GM23338 (cell line): Measurements from ENCODE around the gene GRIP2. TPM values are rescaled to one million over a fixed set of nuclear protein-coding genes. Genes with fewer than 3 reads are reported as not detected.

Experiments used
- ATAC-seq: fragments of 200-7000 bp; cut with Tn5 transposase; 3 replicates; pipeline ENCODE4 v1.9.1; 2020
- DNase-seq: peaks from one replicate; pipeline ENCODE4 v3.0.0-alpha.2; 2015; ENCODE audit warnings: low spot score
- H2AFZ ChIP-seq: fragments of 200-600 bp; sonication (generic); 2 replicates; pipeline ENCODE4 v1.8.0; 2016; ENCODE audit warnings: antibody characterized with exemption, mild to moderate bottlenecking, moderate library complexity
- H3F3A ChIP-seq: fragments of 200-600 bp; sonication (generic); replicated peaks from 2 replicates; pipeline ENCODE4 v1.8.0; 2017; ENCODE audit warnings: antibody characterized with exemption, mixed run types, low read depth
- H3K27ac ChIP-seq: fragments of 200-600 bp; sonication (generic); 2 replicates; pipeline ENCODE4 v1.6.1; 2016; ENCODE audit warnings: low read depth
- H3K27me3 ChIP-seq: fragments of 200-600 bp; sonication (generic); 2 replicates; pipeline ENCODE4 v1.8.0; 2016; ENCODE audit warnings: mild to moderate bottlenecking, mixed run types, moderate library complexity; ENCODE audit not compliant: insufficient read depth
- H3K36me3 ChIP-seq: fragments of 200-600 bp; sonication (generic); 2 replicates; pipeline ENCODE4 v1.8.0; 2016; ENCODE audit warnings: mild to moderate bottlenecking; ENCODE audit not compliant: insufficient read depth
- H3K4me1 ChIP-seq: fragments of 200-600 bp; sonication (generic); 2 replicates; pipeline ENCODE4 v1.8.0; 2016; ENCODE audit warnings: mild to moderate bottlenecking, moderate library complexity; ENCODE audit not compliant: insufficient read depth
- H3K4me2 ChIP-seq: fragments of 200-600 bp; sonication (generic); 2 replicates; pipeline ENCODE4 v1.7.1; 2017; ENCODE audit warnings: mixed run types
- H3K4me3 ChIP-seq: fragments of 200-600 bp; sonication (generic); 2 replicates; pipeline ENCODE4 v1.6.1; 2016; ENCODE audit warnings: mixed run types
- H3K79me2 ChIP-seq: fragments of 200-600 bp; sonication (generic); replicated peaks from 2 replicates; pipeline ENCODE4 v1.8.0; 2017; ENCODE audit warnings: mild to moderate bottlenecking; ENCODE audit not compliant: insufficient read depth
- H3K9me2 ChIP-seq: fragments of 200-600 bp; sonication (generic); 2 replicates; pipeline ENCODE4 v1.8.0; 2017; ENCODE audit not compliant: insufficient read depth
- H4K20me1 ChIP-seq: fragments of 200-600 bp; sonication (generic); replicated peaks from 2 replicates; pipeline ENCODE4 v1.8.0; 2017; ENCODE audit warnings: mild to moderate bottlenecking; ENCODE audit not compliant: insufficient read depth
- H3K27ac Mint-ChIP-seq: 2 replicates; pipeline ENCODE4 v1.8.0; 2020; ENCODE audit warnings: inconsistent platforms, mild to moderate bottlenecking, moderate library complexity, mixed read lengths
- H3K27me3 Mint-ChIP-seq: 3 replicates; pipeline ENCODE4 v1.8.0; 2022; ENCODE audit warnings: low read depth, mild to moderate bottlenecking, moderate library complexity, mixed read lengths, inconsistent platforms; ENCODE audit not compliant: insufficient read depth, poor library complexity
- H3K36me3 Mint-ChIP-seq: 3 replicates; pipeline ENCODE4 v1.8.0; 2021; ENCODE audit warnings: low read depth, mild to moderate bottlenecking, inconsistent platforms, moderate library complexity, mixed read lengths
- H3K4me1 Mint-ChIP-seq: 3 replicates; pipeline ENCODE4 v1.8.0; 2020; ENCODE audit warnings: mild to moderate bottlenecking, inconsistent platforms, mixed read lengths
- H3K4me3 Mint-ChIP-seq: 3 replicates; pipeline ENCODE4 v1.8.0; 2021; ENCODE audit warnings: moderate library complexity, mild to moderate bottlenecking, inconsistent platforms, mixed read lengths
- H3K9me3 Mint-ChIP-seq: 3 replicates; pipeline ENCODE4 v1.8.0; 2020; ENCODE audit warnings: moderate library complexity, mild to moderate bottlenecking, inconsistent platforms, mixed read lengths
- CREB1 ChIP-seq: fragments of 250-450 bp; sonication (Bioruptor Pico); IDR thresholded peaks from 2 replicates; pipeline ENCODE4 v1.5.0; 2020; ENCODE audit warnings: low read depth, mild to moderate bottlenecking, moderate library complexity
- CTCF ChIP-seq, 2 experiments: fragments of 200-600 bp in 1 of 2; sonication (generic) in 1 of 2; conservative IDR thresholded peaks; 2 replicates each; pipeline versions ENCODE4 v1.5.1 to v1.6.1; 2016 to 2017; ENCODE audit warnings: antibody characterized with exemption in 2 of 2, low read depth in 2 of 2, mild to moderate bottlenecking in 2 of 2, moderate library complexity in 1 of 2
- ETS1 ChIP-seq: IDR thresholded peaks from 2 replicates; pipeline ENCODE4 v1.6.1; 2016; ENCODE audit warnings: antibody characterized with exemption
- EZH2 ChIP-seq: fragments of 200-600 bp; sonication (generic); IDR thresholded peaks from one replicate; pipeline ENCODE4 v1.8.0; 2017; ENCODE audit warnings: antibody characterized with exemption, mild to moderate bottlenecking, low read depth; ENCODE audit not compliant: unreplicated experiment
- EZH2phosphoT487 ChIP-seq: fragments of 200-600 bp; sonication (generic); IDR thresholded peaks from one replicate; pipeline ENCODE4 v1.8.1; 2018; ENCODE audit warnings: antibody characterized with exemption; ENCODE audit not compliant: unreplicated experiment
- JUNB ChIP-seq: IDR thresholded peaks from one replicate; pipeline ENCODE4 v1.6.1; 2016; ENCODE audit warnings: antibody characterized with exemption; ENCODE audit not compliant: unreplicated experiment
- NANOG ChIP-seq: IDR thresholded peaks from 2 replicates; pipeline ENCODE4 v1.6.1; 2016; ENCODE audit warnings: antibody characterized with exemption, borderline replicate concordance
- POLR2AphosphoS5 ChIP-seq: IDR thresholded peaks from 2 replicates; pipeline ENCODE4 v1.6.1; 2016; ENCODE audit warnings: antibody characterized with exemption, low read depth
- REST ChIP-seq: IDR thresholded peaks from one replicate; pipeline ENCODE4 v1.6.1; 2018; ENCODE audit warnings: antibody characterized with exemption; ENCODE audit not compliant: unreplicated experiment
- STAT1 ChIP-seq: IDR thresholded peaks from one replicate; pipeline ENCODE4 v1.6.1; 2016; ENCODE audit warnings: antibody characterized with exemption; ENCODE audit not compliant: unreplicated experiment
- ZNF114 ChIP-seq: fragments of 250-450 bp; sonication (Bioruptor Pico); IDR thresholded peaks from 2 replicates; pipeline ENCODE4 v1.5.0; 2020; ENCODE audit warnings: mild to moderate bottlenecking, moderate library complexity
- ZNF331 ChIP-seq: fragments of 250-450 bp; sonication (Bioruptor Pico); IDR thresholded peaks from 2 replicates; pipeline ENCODE4 v1.5.0; 2020; ENCODE audit warnings: low read depth, mild to moderate bottlenecking, moderate library complexity
- ZNF462 ChIP-seq: fragments of 250-450 bp; sonication (Bioruptor Pico); IDR thresholded peaks from 2 replicates; pipeline ENCODE4 v1.5.0; 2020; ENCODE audit warnings: mild to moderate bottlenecking, moderate library complexity
- polyA plus RNA-seq: library from polyadenylated mRNA; unstranded; fragments of >200 nt; fragmentation: Nextera tagmentation; extraction: Ambion mirVana; gene quantifications from 2 replicates; pipeline ENCODE4 v1.2.1, GENCODE V29; 2016
- total RNA-seq: library from RNA; depleted of rRNA; stranded (reverse); fragments of >200 nt; shearing (Covaris generic); gene quantifications from 2 replicates; pipeline ENCODE4 v1.2.3, GENCODE V29; 2014

GRIP2 gene
- total and polyA plus RNA-seq, 2 experiments from 2014 or later = 3.6 to 5.8 TPM

GRCh38 chr3:14540821-14541385 lies 761 bp upstream of the GRIP2 start:
- no peak for DNase-seq
- H2AFZ ChIP-seq = no peak overlapping the region
- H3K27me3 Mint-ChIP-seq = peaks cover 8% of the 10 kb centered on the region
- ATAC-seq = no peak; the same call in 2 of the 3 replicates
- H3K27me3 ChIP-seq = no peaks in the 10 kb centered on the region
- H3K9me2 ChIP-seq = no peaks in the 10 kb centered on the region
- no peak overlapping the region; the same call in 1 of the 2 replicates for H3K27ac Mint-ChIP-seq
- H3F3A ChIP-seq = no peaks in the 10 kb centered on the region
- no peaks in the 10 kb centered on the region for H3K79me2 ChIP-seq
- TF ChIP-seq POLR2AphosphoS5 = no peak
- TF ChIP-seq CTCF (conservative IDR thresholded peaks at IDR 0.05; ENCODE audit: low read depth in 2 of 2) = no peak
- TF ChIP-seq EZH2phosphoT487 = no peak
- no peak for TF ChIP-seq CREB1 (CRISPR knock-in tag)
- no peak for TF ChIP-seq EZH2
- TF ChIP-seq STAT1 = no peak
- TF ChIP-seq ZNF114 = no peak
- TF ChIP-seq NANOG = no peak
- TF ChIP-seq ZNF331 (CRISPR knock-in tag) = no peak
- no peak for TF ChIP-seq ETS1
- no peak for TF ChIP-seq JUNB
- TF ChIP-seq ZNF462 = no peak
- TF ChIP-seq REST = no peak
- H3K4me3 ChIP-seq = no peak overlapping the region
- no peak overlapping the region for H3K4me2 ChIP-seq
- no peaks in the 10 kb centered on the region for H3K36me3 ChIP-seq
- no peaks in the 10 kb centered on the region for H3K9me3 Mint-ChIP-seq
- H3K4me3 Mint-ChIP-seq = no peak overlapping the region
- H4K20me1 ChIP-seq = no peaks in the 10 kb centered on the region
- peaks cover 4% of the 10 kb centered on the region; the same call in 1 of the 2 replicates for H3K4me1 ChIP-seq
- H3K27ac ChIP-seq = no peak overlapping the region
- H3K36me3 Mint-ChIP-seq = no peaks in the 10 kb centered on the region; the same call in 2 of the 3 replicates
- H3K4me1 Mint-ChIP-seq = peaks cover 20% of the 10 kb centered on the region
